ENCODE results near the gene WDR38.
A peak's percentile ranks its signal among the peaks of the same experiment; 100 is the strongest.

- TF ChIP-seq POLR2A (IDR thresholded peaks at IDR 0.05), result no peak
- TF ChIP-seq, protein P1, sequence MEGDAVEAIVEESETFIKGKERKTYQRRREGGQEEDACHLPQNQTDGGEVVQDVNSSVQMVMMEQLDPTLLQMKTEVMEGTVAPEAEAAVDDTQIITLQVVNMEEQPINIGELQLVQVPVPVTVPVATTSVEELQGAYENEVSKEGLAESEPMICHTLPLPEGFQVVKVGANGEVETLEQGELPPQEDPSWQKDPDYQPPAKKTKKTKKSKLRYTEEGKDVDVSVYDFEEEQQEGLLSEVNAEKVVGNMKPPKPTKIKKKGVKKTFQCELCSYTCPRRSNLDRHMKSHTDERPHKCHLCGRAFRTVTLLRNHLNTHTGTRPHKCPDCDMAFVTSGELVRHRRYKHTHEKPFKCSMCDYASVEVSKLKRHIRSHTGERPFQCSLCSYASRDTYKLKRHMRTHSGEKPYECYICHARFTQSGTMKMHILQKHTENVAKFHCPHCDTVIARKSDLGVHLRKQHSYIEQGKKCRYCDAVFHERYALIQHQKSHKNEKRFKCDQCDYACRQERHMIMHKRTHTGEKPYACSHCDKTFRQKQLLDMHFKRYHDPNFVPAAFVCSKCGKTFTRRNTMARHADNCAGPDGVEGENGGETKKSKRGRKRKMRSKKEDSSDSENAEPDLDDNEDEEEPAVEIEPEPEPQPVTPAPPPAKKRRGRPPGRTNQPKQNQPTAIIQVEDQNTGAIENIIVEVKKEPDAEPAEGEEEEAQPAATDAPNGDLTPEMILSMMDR (IDR thresholded peaks at IDR 0.05), result no peak
- peak in 1 of 4 donors; percentile 4 for TF ChIP-seq POLR2AphosphoS5 (IDR thresholded peaks at IDR 0.05)
Measured at GRCh38 chr9:124852121-124852828, 985 bp upstream of the WDR38 start.

All from sigmoid colon (tissue), 4 donors.